ENCODE results near the gene C1orf159. TPM values are rescaled to one million over a fixed set of nuclear protein-coding genes. Genes with fewer than 3 reads are reported as not detected.

The C1orf159 gene
- polyA plus RNA-seq, 1 donor from 2014 or later: 31.5 TPM

DNA sequence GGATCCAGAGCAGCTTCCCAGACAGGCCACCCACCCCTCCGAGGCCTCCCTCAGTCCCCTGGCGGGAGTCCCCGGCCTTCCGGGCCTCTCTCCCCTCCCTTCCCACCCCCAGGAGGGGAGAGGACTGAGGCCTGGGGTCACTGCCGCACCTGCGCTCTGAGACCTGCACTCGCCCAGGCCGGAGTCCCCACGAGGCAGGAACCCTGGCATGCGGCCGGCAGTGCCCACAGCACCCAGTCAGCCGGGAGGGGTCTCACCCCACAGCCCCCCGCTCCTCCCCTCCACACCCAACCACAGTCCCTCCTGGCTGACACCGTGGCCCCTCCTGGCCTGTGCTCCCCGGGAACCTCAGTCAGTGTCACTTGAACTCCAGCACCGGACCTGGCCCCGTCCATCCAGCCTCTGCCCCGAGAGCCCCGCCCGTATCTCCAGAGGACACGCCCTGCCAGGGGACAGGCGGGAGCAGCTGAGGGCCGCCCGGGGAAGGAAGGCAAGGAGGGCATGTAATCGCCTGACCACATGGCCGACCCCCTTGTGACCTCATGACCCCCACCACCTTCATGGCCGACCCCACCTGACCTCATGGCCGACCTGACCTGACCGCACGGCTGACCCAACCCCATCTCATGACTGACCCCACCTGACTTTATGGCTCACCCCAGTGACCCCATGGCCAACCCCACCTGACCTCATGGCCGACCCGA lies 29.1 kb upstream of the C1orf159 start:
- no peak for TF ChIP-seq SMC3 (conservative IDR thresholded peaks at IDR 0.05; ENCODE audit: poor library complexity)
- TF ChIP-seq MXI1 (conservative IDR thresholded peaks at IDR 0.05; ENCODE audit: poor library complexity, severe bottlenecking): no peak
- TF ChIP-seq RAD21 (conservative IDR thresholded peaks at IDR 0.05): no peak
- TF ChIP-seq, protein P1, sequence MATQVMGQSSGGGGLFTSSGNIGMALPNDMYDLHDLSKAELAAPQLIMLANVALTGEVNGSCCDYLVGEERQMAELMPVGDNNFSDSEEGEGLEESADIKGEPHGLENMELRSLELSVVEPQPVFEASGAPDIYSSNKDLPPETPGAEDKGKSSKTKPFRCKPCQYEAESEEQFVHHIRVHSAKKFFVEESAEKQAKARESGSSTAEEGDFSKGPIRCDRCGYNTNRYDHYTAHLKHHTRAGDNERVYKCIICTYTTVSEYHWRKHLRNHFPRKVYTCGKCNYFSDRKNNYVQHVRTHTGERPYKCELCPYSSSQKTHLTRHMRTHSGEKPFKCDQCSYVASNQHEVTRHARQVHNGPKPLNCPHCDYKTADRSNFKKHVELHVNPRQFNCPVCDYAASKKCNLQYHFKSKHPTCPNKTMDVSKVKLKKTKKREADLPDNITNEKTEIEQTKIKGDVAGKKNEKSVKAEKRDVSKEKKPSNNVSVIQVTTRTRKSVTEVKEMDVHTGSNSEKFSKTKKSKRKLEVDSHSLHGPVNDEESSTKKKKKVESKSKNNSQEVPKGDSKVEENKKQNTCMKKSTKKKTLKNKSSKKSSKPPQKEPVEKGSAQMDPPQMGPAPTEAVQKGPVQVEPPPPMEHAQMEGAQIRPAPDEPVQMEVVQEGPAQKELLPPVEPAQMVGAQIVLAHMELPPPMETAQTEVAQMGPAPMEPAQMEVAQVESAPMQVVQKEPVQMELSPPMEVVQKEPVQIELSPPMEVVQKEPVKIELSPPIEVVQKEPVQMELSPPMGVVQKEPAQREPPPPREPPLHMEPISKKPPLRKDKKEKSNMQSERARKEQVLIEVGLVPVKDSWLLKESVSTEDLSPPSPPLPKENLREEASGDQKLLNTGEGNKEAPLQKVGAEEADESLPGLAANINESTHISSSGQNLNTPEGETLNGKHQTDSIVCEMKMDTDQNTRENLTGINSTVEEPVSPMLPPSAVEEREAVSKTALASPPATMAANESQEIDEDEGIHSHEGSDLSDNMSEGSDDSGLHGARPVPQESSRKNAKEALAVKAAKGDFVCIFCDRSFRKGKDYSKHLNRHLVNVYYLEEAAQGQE (IDR thresholded peaks at IDR 0.05; ENCODE audit: borderline replicate concordance): no peak
- TF ChIP-seq EZH2 (IDR thresholded peaks at IDR 0.05; ENCODE audit: borderline replicate concordance, insufficient read depth, low read length, poor library complexity, severe bottlenecking): no peak
- TF ChIP-seq, protein P2, sequence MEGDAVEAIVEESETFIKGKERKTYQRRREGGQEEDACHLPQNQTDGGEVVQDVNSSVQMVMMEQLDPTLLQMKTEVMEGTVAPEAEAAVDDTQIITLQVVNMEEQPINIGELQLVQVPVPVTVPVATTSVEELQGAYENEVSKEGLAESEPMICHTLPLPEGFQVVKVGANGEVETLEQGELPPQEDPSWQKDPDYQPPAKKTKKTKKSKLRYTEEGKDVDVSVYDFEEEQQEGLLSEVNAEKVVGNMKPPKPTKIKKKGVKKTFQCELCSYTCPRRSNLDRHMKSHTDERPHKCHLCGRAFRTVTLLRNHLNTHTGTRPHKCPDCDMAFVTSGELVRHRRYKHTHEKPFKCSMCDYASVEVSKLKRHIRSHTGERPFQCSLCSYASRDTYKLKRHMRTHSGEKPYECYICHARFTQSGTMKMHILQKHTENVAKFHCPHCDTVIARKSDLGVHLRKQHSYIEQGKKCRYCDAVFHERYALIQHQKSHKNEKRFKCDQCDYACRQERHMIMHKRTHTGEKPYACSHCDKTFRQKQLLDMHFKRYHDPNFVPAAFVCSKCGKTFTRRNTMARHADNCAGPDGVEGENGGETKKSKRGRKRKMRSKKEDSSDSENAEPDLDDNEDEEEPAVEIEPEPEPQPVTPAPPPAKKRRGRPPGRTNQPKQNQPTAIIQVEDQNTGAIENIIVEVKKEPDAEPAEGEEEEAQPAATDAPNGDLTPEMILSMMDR (IDR thresholded peaks at IDR 0.05; ENCODE audit: poor library complexity, severe bottlenecking): no peak
- TF ChIP-seq TAF1 (IDR thresholded peaks at IDR 0.05; ENCODE audit: low read depth): no peak
- TF ChIP-seq EP300 (conservative IDR thresholded peaks at IDR 0.05; ENCODE audit: poor library complexity, severe bottlenecking): no peak
- TF ChIP-seq POLR2AphosphoS5 (IDR thresholded peaks at IDR 0.05): no peak
- no peaks in the 10 kb centered on the region for H3K27me3 ChIP-seq (ENCODE audit: insufficient read depth, low read depth, low read length)
- no peak overlapping the region for H3K4me2 ChIP-seq (ENCODE audit: low read length)
- no peak overlapping the region for H3K4me3 ChIP-seq (ENCODE audit: low read length)
- no peaks in the 10 kb centered on the region for H3K9me2 ChIP-seq (ENCODE audit: insufficient read depth, low read length)
- no peak overlapping the region for H2AFZ ChIP-seq (ENCODE audit: low read depth, low read length)
- H3F3A ChIP-seq (ENCODE audit: insufficient read depth, low read length, poor library complexity, severe bottlenecking): no peaks in the 10 kb centered on the region
- H3K27ac ChIP-seq (ENCODE audit: low read length): no peak overlapping the region
- H4K20me1 ChIP-seq (ENCODE audit: insufficient read depth): no peaks in the 10 kb centered on the region
- H3K79me2 ChIP-seq (replicated peaks; ENCODE audit: insufficient read depth, low read length): no peaks in the 10 kb centered on the region
- H3K9ac ChIP-seq (ENCODE audit: low read length): no peak overlapping the region
- H3K36me3 ChIP-seq (ENCODE audit: insufficient read depth, low read length): no peaks in the 10 kb centered on the region
- no peaks in the 10 kb centered on the region for H3K9me3 ChIP-seq (ENCODE audit: low read length)

DNA sequence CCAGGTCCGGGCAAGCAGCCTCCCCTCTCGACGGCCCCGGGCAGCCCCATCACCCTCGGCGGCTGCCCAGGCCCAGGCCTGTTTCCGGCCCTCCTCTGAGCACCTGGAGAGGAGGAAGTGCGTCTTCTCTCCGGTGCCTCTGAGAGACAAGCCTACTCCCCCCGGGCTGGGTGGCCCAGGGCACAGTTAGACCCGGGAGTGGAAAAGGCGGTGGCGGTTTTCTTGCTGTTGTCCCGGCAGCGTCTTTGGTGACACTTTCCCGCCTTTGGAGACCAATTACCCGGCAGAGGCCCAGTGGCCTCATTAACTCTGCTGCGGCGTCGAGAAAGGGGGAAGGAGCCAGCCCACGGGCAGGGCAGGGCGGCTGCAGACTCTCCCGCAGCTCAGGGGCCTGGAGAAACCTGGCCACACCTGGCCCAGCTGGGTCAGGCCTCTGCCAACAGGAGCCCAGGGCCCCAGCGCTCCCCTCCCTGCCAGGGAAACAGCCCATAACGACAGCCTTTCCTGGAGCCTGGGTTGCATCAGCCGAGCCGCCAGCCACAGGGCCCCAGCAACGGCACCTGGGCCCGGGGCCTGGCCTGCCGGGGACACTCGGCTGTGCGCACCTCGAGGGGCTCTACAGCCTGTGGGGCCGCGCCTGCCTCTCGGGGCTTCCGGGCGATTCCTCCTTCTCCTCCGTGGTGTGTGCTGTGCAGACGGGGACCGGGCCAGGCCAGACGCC lies 28.4 kb upstream of the C1orf159 start:
- no peaks in the 10 kb centered on the region for H3K79me2 ChIP-seq (replicated peaks; ENCODE audit: insufficient read depth, low read length)
- H3F3A ChIP-seq (ENCODE audit: insufficient read depth, low read length, poor library complexity, severe bottlenecking): no peaks in the 10 kb centered on the region
- no peaks in the 10 kb centered on the region for H3K9me2 ChIP-seq (ENCODE audit: insufficient read depth, low read length)
- H3K27ac ChIP-seq (ENCODE audit: low read length): no peak overlapping the region
- no peak for TF ChIP-seq RAD21 (conservative IDR thresholded peaks at IDR 0.05)
- TF ChIP-seq EZH2 (IDR thresholded peaks at IDR 0.05; ENCODE audit: borderline replicate concordance, insufficient read depth, low read length, poor library complexity, severe bottlenecking): no peak
- TF ChIP-seq, protein P1 (IDR thresholded peaks at IDR 0.05; ENCODE audit: borderline replicate concordance): no peak
- no peak for TF ChIP-seq EP300 (conservative IDR thresholded peaks at IDR 0.05; ENCODE audit: poor library complexity, severe bottlenecking)
- TF ChIP-seq, protein P2 (IDR thresholded peaks at IDR 0.05; ENCODE audit: poor library complexity, severe bottlenecking): no peak
- TF ChIP-seq MXI1 (conservative IDR thresholded peaks at IDR 0.05; ENCODE audit: poor library complexity, severe bottlenecking): no peak
- TF ChIP-seq POLR2AphosphoS5 (IDR thresholded peaks at IDR 0.05): no peak
- no peak overlapping the region for H3K4me3 ChIP-seq (ENCODE audit: low read length)
- H3K9me3 ChIP-seq (ENCODE audit: low read length): no peaks in the 10 kb centered on the region
- no peak overlapping the region for H3K9ac ChIP-seq (ENCODE audit: low read length)
- no peaks in the 10 kb centered on the region for H4K20me1 ChIP-seq (ENCODE audit: insufficient read depth)
- no peaks in the 10 kb centered on the region for H3K36me3 ChIP-seq (ENCODE audit: insufficient read depth, low read length)
- H2AFZ ChIP-seq (ENCODE audit: low read depth, low read length): no peak overlapping the region
- no peaks in the 10 kb centered on the region for H3K27me3 ChIP-seq (ENCODE audit: insufficient read depth, low read depth, low read length)
- H3K4me2 ChIP-seq (ENCODE audit: low read length): no peak overlapping the region

Data from neural cell (in vitro differentiated cells).